Fibroblast of mammary gland (primary cell): ENCODE results near the gene PCYT2.
"Not testable (repeated sequence)": the region's sequence is repeated elsewhere in the genome, so short reads cannot be mapped to it uniquely, and the experiment has no call there.

Experiments
- DNase-seq: peaks from one replicate; pipeline ENCODE4 v3.0.0-alpha.2; 2010; ENCODE audit warnings: low read depth
- H3K4me3 ChIP-seq: 2 replicates; pipeline ENCODE4 v1.5.1; 2011; ENCODE audit warnings: low read depth, mild to moderate bottlenecking, low read length, moderate library complexity; ENCODE audit not compliant: control insufficient read depth
- CTCF ChIP-seq: conservative IDR thresholded peaks from 2 replicates; pipeline ENCODE4 v1.5.1; 2011; ENCODE audit warnings: low read depth, low read length, inconsistent platforms; ENCODE audit not compliant: control insufficient read depth, insufficient read depth

The PCYT2 gene

GRCh38 chr17:81956607-81957589, 45.7 kb upstream of the PCYT2 start:
- DNase-seq, result no peak
- no peak overlapping the region for H3K4me3 ChIP-seq
- TF ChIP-seq CTCF, result no peak

- no peak for DNase-seq
Observed at GRCh38 chr17:81955756-81956544, 44.8 kb upstream of the PCYT2 start.

GRCh38 chr17:81955058-81955681, 44.0 kb upstream of the PCYT2 start:
- DNase-seq, result no peak
- no peak for TF ChIP-seq CTCF
- H3K4me3 ChIP-seq, result no peak overlapping the region

More at GRCh38 chr17:81955756-81956544, 44.8 kb upstream of the PCYT2 start:
- H3K4me3 ChIP-seq, result no peak overlapping the region
- no peak for TF ChIP-seq CTCF

GRCh38 chr17:81954131-81955057, 43.2 kb upstream of the PCYT2 start:
- H3K4me3 ChIP-seq, result no peak overlapping the region
- DNase-seq, result no peak
- no peak for TF ChIP-seq CTCF

GRCh38 chr17:81953443-81953842, 42.2 kb upstream of the PCYT2 start:
- DNase-seq, H3K4me3 ChIP-seq: not testable (repeated sequence)
- peak; percentile 6 for TF ChIP-seq CTCF
